Activated CD4-positive, alpha-beta memory T cell treated with anti-CD3 and anti-CD28 coated beads, Interleukin-2, amount 10 ng/mL, durations not matched to agents 7 days and 5 days (primary cell): ENCODE data around the gene CASP3. TPM values are rescaled to one million over a fixed set of nuclear protein-coding genes. Genes with fewer than 3 reads are reported as not detected.
"Not testable (repeated sequence)": the region's sequence is repeated elsewhere in the genome, so short reads cannot be mapped to it uniquely, and the experiment has no call there.

Source experiments
- CTCF ChIA-PET: fragments of 350-600 bp; sonication (Branson Sonifier 250); formaldehyde crosslinking; loops from one replicate; lab custom pipeline; 2021; ENCODE audit warnings: antibody characterized with exemption, inconsistent platforms; lab: Charles Lee
- POLR2A ChIA-PET: fragments of 350-600 bp; sonication (Branson Sonifier 250); formaldehyde crosslinking; loops from one replicate; lab custom pipeline; 2021; ENCODE audit warnings: antibody characterized with exemption; lab: Charles Lee
- DNase-seq: peaks from one replicate; pipeline ENCODE4 v3.0.0-alpha.2; 2020
- H3K27ac Mint-ChIP-seq: one replicate; pipeline ENCODE4 v1.8.0; 2021; ENCODE audit warnings: mild to moderate bottlenecking, mixed read lengths
- H3K27me3 Mint-ChIP-seq: one replicate; pipeline ENCODE4 v1.8.0; 2021; ENCODE audit warnings: mixed read lengths
- H3K36me3 Mint-ChIP-seq: one replicate; pipeline ENCODE4 v1.8.0; 2021; ENCODE audit warnings: low read depth, mixed read lengths
- H3K4me1 Mint-ChIP-seq: one replicate; pipeline ENCODE4 v1.8.0; 2021; ENCODE audit warnings: mixed read lengths
- H3K4me3 Mint-ChIP-seq: one replicate; pipeline ENCODE4 v1.8.0; 2021; ENCODE audit warnings: mild to moderate bottlenecking, mixed read lengths
- H3K9me3 Mint-ChIP-seq: one replicate; pipeline ENCODE4 v1.8.0; 2021; ENCODE audit warnings: mixed read lengths
- total RNA-seq, 2 experiments: library from RNA; stranded (reverse); gene quantifications; one replicate each; pipeline ENCODE4 v1.2.3, GENCODE V29; 2021

Gene CASP3
- total RNA-seq, 2 experiments from 2014 or later: 71.4 to 77.1 TPM

DNA sequence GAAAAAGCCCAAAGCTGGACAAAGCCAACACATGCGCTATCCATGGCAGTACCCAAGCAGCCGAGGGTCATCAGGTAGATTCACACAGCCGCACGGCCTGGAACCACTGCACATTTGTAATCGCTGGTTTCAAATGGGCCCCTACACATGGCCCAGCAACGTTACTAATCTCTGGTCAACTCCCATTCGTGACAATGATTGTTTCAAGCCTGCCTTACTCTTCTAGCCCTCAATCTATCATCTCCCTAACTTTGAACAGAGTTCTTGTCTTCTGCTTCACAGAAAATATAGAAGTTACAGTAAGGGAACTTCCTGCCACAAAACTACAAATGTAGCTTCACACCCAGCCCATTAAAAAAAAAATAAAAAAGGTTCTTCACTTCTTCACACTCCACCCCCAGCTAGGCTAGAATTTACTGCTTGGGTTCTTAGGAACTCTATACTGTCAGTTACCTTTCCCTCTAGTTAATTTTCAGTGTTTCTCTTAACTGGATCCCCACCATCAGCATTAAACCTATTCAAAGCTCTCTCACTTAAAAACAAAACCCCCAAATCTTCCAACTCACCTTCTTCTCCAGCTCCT, 24.2 kb downstream of the CASP3 start:
- H3K27me3 Mint-ChIP-seq: no peaks in the 10 kb centered on the region
- ChIA-PET POLR2A (no interaction called here), CTCF (no interaction called here)
- H3K9me3 Mint-ChIP-seq: no peaks in the 10 kb centered on the region
- H3K4me1 Mint-ChIP-seq: peaks cover 32% of the 10 kb centered on the region
- peaks cover 54% of the 10 kb centered on the region for H3K36me3 Mint-ChIP-seq
- no peak overlapping the region for H3K4me3 Mint-ChIP-seq
- no peak for DNase-seq
- H3K27ac Mint-ChIP-seq: no peak overlapping the region

DNA sequence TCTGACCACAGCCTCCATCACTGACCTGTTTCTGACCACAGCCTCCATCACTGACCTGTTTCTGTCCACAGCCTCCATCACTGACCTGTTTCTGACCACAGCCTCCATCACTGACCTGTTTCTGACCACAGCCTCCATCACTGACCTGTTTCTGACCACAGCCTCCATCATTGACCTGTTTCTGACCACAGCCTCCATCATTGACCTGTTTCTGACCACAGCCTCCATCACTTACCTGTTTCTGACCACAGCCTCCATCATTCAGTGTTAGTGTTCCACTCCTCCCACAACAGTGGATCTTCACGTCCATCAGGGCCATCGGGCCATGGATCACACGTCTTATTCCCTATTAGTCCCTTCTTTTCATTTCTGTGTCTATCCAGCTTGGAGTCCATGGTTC, 24.7 kb downstream of the CASP3 start:
- H3K27ac Mint-ChIP-seq, H3K27me3 Mint-ChIP-seq, CTCF ChIA-PET, H3K4me3 Mint-ChIP-seq, H3K9me3 Mint-ChIP-seq, POLR2A ChIA-PET, DNase-seq: not testable (repeated sequence)
- Mint-ChIP-seq H3K4me1 (peaks cover 32% of the 10 kb centered on the region), H3K36me3 (peaks cover 52% of the 10 kb centered on the region)

DNA sequence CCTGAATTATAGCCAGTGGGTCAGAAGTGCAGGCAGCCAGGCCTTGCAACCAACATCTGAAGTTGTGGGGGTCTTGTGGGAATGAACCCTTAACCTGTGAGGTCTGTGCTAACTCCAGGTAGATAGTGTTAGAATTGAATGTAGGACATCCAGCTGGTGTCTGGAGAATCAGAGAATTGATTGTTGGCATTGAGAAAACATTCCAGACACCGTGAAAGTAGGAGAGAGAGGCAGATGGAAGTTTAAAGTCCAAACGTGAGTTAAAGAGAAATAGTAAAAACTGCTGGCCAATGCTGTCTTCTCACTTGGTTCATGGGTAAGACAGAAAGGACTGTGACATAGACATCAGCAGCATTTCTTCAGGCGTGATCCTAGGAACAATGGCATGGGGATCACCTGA, 27.7 kb downstream of the CASP3 start:
- no peaks in the 10 kb centered on the region for H3K27me3 Mint-ChIP-seq
- H3K9me3 Mint-ChIP-seq: no peaks in the 10 kb centered on the region
- no peak for DNase-seq
- peaks cover 27% of the 10 kb centered on the region for H3K36me3 Mint-ChIP-seq
- H3K27ac Mint-ChIP-seq: no peak overlapping the region
- peaks cover 19% of the 10 kb centered on the region for H3K4me1 Mint-ChIP-seq
- ChIA-PET CTCF (no interaction called here), POLR2A (no interaction called here)
- H3K4me3 Mint-ChIP-seq: no peak overlapping the region

GRCh38 chr4:184620212-184620867, 28.9 kb downstream of the CASP3 start:
- H3K27ac Mint-ChIP-seq: no peak overlapping the region
- no peak overlapping the region for H3K4me3 Mint-ChIP-seq
- peaks cover 18% of the 10 kb centered on the region for H3K36me3 Mint-ChIP-seq
- peaks cover 10% of the 10 kb centered on the region for H3K4me1 Mint-ChIP-seq
- ChIA-PET POLR2A (no interaction called here), CTCF (interaction anchor here (0.6 to 0.7 kb wide), 2 partner anchors 81 to 132 kb away, joined by 4 read pairs; no protein-coding TSS in a partner anchor)
- H3K9me3 Mint-ChIP-seq: peaks cover 1% of the 10 kb centered on the region
- no peak for DNase-seq
- H3K27me3 Mint-ChIP-seq: no peaks in the 10 kb centered on the region

GRCh38 chr4:184617600-184618196, 31.5 kb downstream of the CASP3 start:
- Mint-ChIP-seq H3K36me3 (peaks cover 11% of the 10 kb centered on the region), H3K27ac (no peak overlapping the region), H3K4me3 (no peak overlapping the region), H3K9me3 (peaks cover 12% of the 10 kb centered on the region), H3K27me3 (no peaks in the 10 kb centered on the region), H3K4me1 (no peaks in the 10 kb centered on the region)
- ChIA-PET CTCF (no interaction called here), POLR2A (no interaction called here)
- no peak for DNase-seq

DNA sequence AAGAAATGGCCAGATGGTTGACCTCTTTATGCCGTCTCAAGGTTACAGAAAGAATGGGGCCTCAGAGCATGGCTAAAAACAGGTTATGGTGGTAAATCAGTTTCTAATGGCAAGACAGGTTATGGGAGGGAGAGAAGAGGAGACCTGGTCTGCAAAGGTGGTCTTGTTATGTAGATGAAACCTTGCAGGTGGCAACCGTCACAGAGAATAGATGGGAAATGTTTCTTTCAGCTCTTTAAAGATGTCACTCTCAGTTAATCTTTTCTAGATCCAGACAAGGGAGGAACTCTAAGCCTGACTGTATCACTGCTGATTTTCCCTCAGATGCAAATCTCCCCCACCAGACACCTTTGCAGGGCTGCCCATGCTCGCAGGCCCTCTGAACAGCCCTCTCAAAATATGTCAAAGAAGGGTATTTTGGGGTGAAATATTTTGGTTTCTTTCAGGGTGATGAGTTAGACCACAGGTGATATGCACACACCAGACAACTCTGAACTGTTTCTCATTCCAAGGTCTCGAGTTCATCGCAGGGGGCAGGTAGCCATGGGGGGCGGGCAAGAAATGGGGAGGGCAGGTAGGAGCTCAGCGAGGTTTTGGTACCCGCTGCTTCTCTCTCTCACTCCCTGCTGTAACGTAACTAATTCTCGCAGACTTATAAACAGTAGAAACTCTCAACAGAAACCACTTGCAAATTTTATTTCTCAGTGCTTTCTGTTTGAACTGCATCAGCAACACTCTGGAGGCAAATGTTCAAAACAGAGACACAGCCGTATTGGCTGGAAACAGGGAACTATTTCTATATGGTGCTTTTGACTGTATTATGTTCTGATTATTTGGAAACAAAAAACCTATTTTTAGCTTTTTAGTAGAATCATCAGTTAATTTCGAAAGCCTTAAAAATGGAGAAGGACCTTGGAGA, 32.4 kb downstream of the CASP3 start:
- no peak overlapping the region for H3K27ac Mint-ChIP-seq
- H3K27me3 Mint-ChIP-seq: no peaks in the 10 kb centered on the region
- POLR2A ChIA-PET: no interaction called here
- no peaks in the 10 kb centered on the region for H3K4me1 Mint-ChIP-seq
- CTCF ChIA-PET: no interaction called here
- no peak for DNase-seq
- peaks cover 11% of the 10 kb centered on the region for H3K36me3 Mint-ChIP-seq
- no peak overlapping the region for H3K4me3 Mint-ChIP-seq
- peaks cover 12% of the 10 kb centered on the region for H3K9me3 Mint-ChIP-seq

GRCh38 chr4:184616168-184616567, 33.1 kb downstream of the CASP3 start:
- H3K4me3 Mint-ChIP-seq, POLR2A ChIA-PET, H3K27me3 Mint-ChIP-seq, H3K4me1 Mint-ChIP-seq, DNase-seq, CTCF ChIA-PET, H3K27ac Mint-ChIP-seq: not testable (repeated sequence)
- peaks cover 11% of the 10 kb centered on the region for H3K36me3 Mint-ChIP-seq
- peaks cover 12% of the 10 kb centered on the region for H3K9me3 Mint-ChIP-seq

DNA sequence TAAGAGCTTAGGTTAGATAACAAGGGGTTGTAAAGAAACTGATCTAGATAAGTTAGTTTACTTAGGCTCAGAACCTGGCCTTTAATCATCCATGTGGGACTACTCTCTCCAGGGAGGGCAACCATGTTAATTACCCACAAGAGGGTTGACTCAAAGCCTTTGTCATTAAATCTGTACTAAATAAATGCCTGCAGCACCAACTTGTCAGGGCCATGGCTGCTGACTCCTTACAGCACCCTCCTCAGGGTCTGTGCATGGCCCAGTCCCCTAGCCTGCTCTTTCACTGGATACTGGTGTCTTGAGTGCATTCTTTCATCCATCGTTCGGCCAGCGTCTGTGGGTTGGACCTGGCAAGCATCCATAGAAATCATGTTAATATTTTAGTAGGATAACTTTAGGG, 34.7 kb downstream of the CASP3 start:
- Mint-ChIP-seq H3K4me1 (no peaks in the 10 kb centered on the region), H3K9me3 (peaks cover 12% of the 10 kb centered on the region), H3K27me3 (no peaks in the 10 kb centered on the region), H3K27ac (no peak overlapping the region), H3K36me3 (peaks cover 11% of the 10 kb centered on the region), H3K4me3 (no peak overlapping the region)
- POLR2A ChIA-PET: no interaction called here
- CTCF ChIA-PET: interaction anchor here (0.6 kb wide), 1 partner anchor 353 kb away, joined by 4 read pairs; no protein-coding TSS in a partner anchor
- DNase-seq: no peak

GRCh38 chr4:184613405-184613804, 35.8 kb downstream of the CASP3 start:
- no peak overlapping the region for H3K27ac Mint-ChIP-seq
- no peak overlapping the region for H3K4me3 Mint-ChIP-seq
- H3K9me3 Mint-ChIP-seq: peaks cover 12% of the 10 kb centered on the region
- H3K27me3 Mint-ChIP-seq: no peaks in the 10 kb centered on the region
- ChIA-PET CTCF (no interaction called here), POLR2A (no interaction called here)
- peaks cover 11% of the 10 kb centered on the region for H3K36me3 Mint-ChIP-seq
- no peak for DNase-seq
- H3K4me1 Mint-ChIP-seq: no peaks in the 10 kb centered on the region

DNA sequence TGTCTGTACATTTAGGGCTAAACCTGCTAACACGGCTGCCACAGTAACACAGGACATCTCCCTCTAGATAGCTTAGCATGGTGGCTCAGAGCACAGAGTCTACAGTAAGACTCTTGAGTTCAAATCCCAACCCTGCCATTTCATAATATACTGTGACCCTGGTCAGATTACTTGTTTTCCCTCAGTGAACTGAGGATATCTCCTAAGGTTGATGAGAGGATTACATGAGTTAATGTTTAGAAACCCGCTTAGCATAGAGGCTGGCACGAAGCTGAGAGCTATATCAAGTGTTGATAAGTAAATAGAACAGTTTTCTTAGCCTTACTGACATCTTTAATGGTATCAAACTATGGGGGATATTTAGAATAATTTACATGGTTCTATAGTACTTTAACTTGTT, 37.2 kb downstream of the CASP3 start:
- Mint-ChIP-seq H3K4me1 (no peaks in the 10 kb centered on the region), H3K9me3 (peaks cover 12% of the 10 kb centered on the region), H3K27ac (no peak overlapping the region), H3K4me3 (no peak overlapping the region), H3K27me3 (no peaks in the 10 kb centered on the region), H3K36me3 (peaks cover 11% of the 10 kb centered on the region)
- CTCF ChIA-PET: interaction anchor here (1.3 kb wide), 1 partner anchor 37 kb away, joined by 3 read pairs; no protein-coding TSS in a partner anchor
- POLR2A ChIA-PET: no interaction called here
- no peak for DNase-seq

DNA sequence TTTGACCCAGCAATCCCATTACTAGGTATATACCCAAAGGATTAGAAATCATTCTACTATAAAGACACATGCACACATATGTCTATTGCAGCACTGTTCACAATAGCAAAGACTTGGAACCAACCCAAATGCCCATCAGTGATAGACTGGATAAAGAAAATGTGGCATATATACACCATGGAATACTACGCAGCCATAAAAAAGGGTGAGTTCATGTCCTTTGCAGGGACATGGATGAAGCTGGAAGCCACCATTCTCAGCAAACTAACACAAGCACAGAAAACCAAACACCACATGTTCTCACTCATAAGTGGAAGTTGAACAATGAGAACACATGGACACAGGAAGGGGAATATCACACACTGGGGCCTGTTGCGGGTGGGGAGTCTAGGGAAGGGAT, 41.8 kb downstream of the CASP3 start:
- POLR2A ChIA-PET, DNase-seq, CTCF ChIA-PET, H3K36me3 Mint-ChIP-seq, H3K4me3 Mint-ChIP-seq, H3K4me1 Mint-ChIP-seq, H3K27ac Mint-ChIP-seq: not testable (repeated sequence)
- Mint-ChIP-seq H3K9me3 (peaks cover 20% of the 10 kb centered on the region), H3K27me3 (peaks cover 26% of the 10 kb centered on the region)

DNA sequence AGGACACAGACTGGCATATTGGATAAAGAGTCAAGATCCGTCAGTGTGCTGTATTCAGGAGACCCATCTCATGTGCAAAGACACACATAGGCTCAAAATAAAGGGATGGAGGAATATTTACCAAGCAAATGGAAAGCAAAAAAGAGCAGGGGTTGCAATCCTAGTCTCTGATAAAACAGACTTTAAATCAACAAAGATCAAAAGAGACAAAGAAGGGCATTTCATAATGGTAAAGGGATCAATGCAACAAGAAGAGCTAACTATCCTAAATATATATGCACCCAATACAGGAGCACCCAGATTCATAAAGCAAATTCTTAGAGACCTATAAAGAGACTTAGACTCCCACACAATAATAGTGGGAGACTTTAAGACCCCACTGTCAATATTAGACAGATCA, 46.4 kb downstream of the CASP3 start:
- H3K4me3 Mint-ChIP-seq, H3K36me3 Mint-ChIP-seq, H3K4me1 Mint-ChIP-seq, CTCF ChIA-PET, POLR2A ChIA-PET, DNase-seq, H3K27ac Mint-ChIP-seq: not testable (repeated sequence)
- Mint-ChIP-seq H3K27me3 (peaks cover 44% of the 10 kb centered on the region), H3K9me3 (peaks cover 24% of the 10 kb centered on the region)

- H3K27ac Mint-ChIP-seq, DNase-seq, CTCF ChIA-PET, H3K4me3 Mint-ChIP-seq, H3K4me1 Mint-ChIP-seq, H3K36me3 Mint-ChIP-seq: not testable (repeated sequence)
- peaks cover 19% of the 10 kb centered on the region for H3K9me3 Mint-ChIP-seq
- H3K27me3 Mint-ChIP-seq: peaks cover 37% of the 10 kb centered on the region
- POLR2A ChIA-PET: interaction anchor here (0.6 kb wide), 1 partner anchor 90 kb away, joined by 3 read pairs; no protein-coding TSS in a partner anchor
Observed at GRCh38 chr4:184600982-184601381, 48.3 kb downstream of the CASP3 start.
